Endothelial cell of umbilical vein (primary cell): Measurements from ENCODE around the gene BUD13. TPM values are rescaled to one million over a fixed set of nuclear protein-coding genes. Genes with fewer than 3 reads are reported as not detected.

Experiments used
- BruUV-seq: library from RNA; stranded (reverse); fragments of 400-500 nt; replicated peaks from 2 replicates; lab custom pipeline; 2021; lab: Mats Ljungman, UMichigan
- CTCF ChIA-PET: fragments of 300-600, 350-600 bp; sonication (Branson Sonifier 250); formaldehyde crosslinking; loops from one replicate; lab custom pipeline; 2021; ENCODE audit warnings: antibody characterized with exemption, inconsistent platforms; lab: Charles Lee
- POLR2A ChIA-PET: fragments of 300-600, 350-600 bp; sonication (Branson Sonifier 250); formaldehyde crosslinking; loops from one replicate; lab custom pipeline; 2021; ENCODE audit warnings: antibody characterized with exemption, inconsistent platforms; lab: Charles Lee
- DNase-seq: peaks from one replicate; pipeline ENCODE4 v3.0.0-alpha.2; 2011; ENCODE audit warnings: low read depth, low spot score
- FAIRE-seq: peaks from 2 replicates; lab custom pipeline; 2011; peaks lifted over from hg19 to GRCh38; lab: Jason Lieb, UNC
- H2AFZ ChIP-seq: 2 replicates; pipeline ENCODE4 v1.6.0; 2012; ENCODE audit warnings: low read depth, low read length, control low read depth, inconsistent platforms
- H3K27ac ChIP-seq: 2 replicates; pipeline ENCODE4 v1.5.1; 2011; ENCODE audit warnings: low read depth, mild to moderate bottlenecking, control low read depth, low read length, moderate library complexity; ENCODE audit not compliant: insufficient read depth
- H3K27me3 ChIP-seq, 2 experiments: 2 replicates each; pipeline versions ENCODE4 v1.6.0 to v1.6.1; 2011; ENCODE audit warnings: low read length in 2 of 2, mixed read lengths in 1 of 2; ENCODE audit not compliant: control insufficient read depth in 2 of 2, insufficient read depth in 2 of 2
- H3K36me3 ChIP-seq, 2 experiments: 2 replicates in 1 of 2; 3 replicates in 1 of 2; pipeline ENCODE4 v1.5.1; 2011; ENCODE audit warnings: low read length in 2 of 2, mild to moderate bottlenecking in 1 of 2, moderate library complexity in 1 of 2; ENCODE audit not compliant: control insufficient read depth in 2 of 2, insufficient read depth in 2 of 2; ENCODE audit errors: extremely low read depth in 1 of 2
- H3K4me1 ChIP-seq: 3 replicates; pipeline ENCODE4 v1.5.1; 2011; ENCODE audit warnings: mild to moderate bottlenecking, low read length; ENCODE audit not compliant: control insufficient read depth, insufficient read depth; ENCODE audit errors: extremely low read depth
- H3K4me2 ChIP-seq: 2 replicates; pipeline ENCODE4 v1.6.1; 2011; ENCODE audit warnings: low read length, control low read depth, mixed read lengths; ENCODE audit not compliant: insufficient read depth
- H3K4me3 ChIP-seq, 3 experiments: fragments of 200-600 bp in 1 of 3; sonication (generic), shearing (Covaris generic) in 1 of 3; replicated peaks in 1 of 3; 2 replicates each; pipeline ENCODE4 v1.5.1; 2011 to 2016; ENCODE audit warnings: control low read depth in 3 of 3, low read length in 3 of 3, mild to moderate bottlenecking in 2 of 3, inconsistent platforms in 1 of 3, low read depth in 1 of 3, moderate library complexity in 1 of 3; ENCODE audit not compliant: insufficient read depth in 1 of 3
- H3K79me2 ChIP-seq: 2 replicates; pipeline ENCODE4 v1.6.0; 2012; ENCODE audit warnings: low read length, inconsistent platforms; ENCODE audit not compliant: control insufficient read depth, insufficient read depth
- H3K9ac ChIP-seq: replicated peaks from 2 replicates; pipeline ENCODE3; 2011; ENCODE audit warnings: low read length, control low read depth; ENCODE audit not compliant: insufficient read depth; ENCODE audit errors: extremely low read depth
- H3K9me1 ChIP-seq: replicated peaks from 3 replicates; pipeline ENCODE4 v1.6.0; 2011; ENCODE audit warnings: mild to moderate bottlenecking, low read length; ENCODE audit not compliant: control insufficient read depth, insufficient read depth; ENCODE audit errors: extremely low read depth
- H3K9me3 ChIP-seq: replicated peaks from 2 replicates; pipeline ENCODE4 v1.5.1; 2012; ENCODE audit warnings: low read length, inconsistent platforms; ENCODE audit not compliant: control insufficient read depth, insufficient read depth
- H4K20me1 ChIP-seq: replicated peaks from 2 replicates; pipeline ENCODE3; 2011; ENCODE audit warnings: mild to moderate bottlenecking, low read length; ENCODE audit not compliant: control insufficient read depth, insufficient read depth; ENCODE audit errors: extremely low read depth
- FOS ChIP-seq: IDR thresholded peaks from 2 replicates; pipeline ENCODE4 v1.6.1; 2011; ENCODE audit warnings: mild to moderate bottlenecking, low read length, moderate library complexity, borderline replicate concordance; ENCODE audit not compliant: insufficient read depth
- GATA2 ChIP-seq: IDR thresholded peaks from 2 replicates; pipeline ENCODE4 v1.7.0; 2011; ENCODE audit warnings: low read depth, mild to moderate bottlenecking, moderate library complexity, mixed read lengths, low read length; ENCODE audit not compliant: insufficient read length, insufficient read depth
- JUN ChIP-seq: IDR thresholded peaks from 2 replicates; pipeline ENCODE4 v1.6.1; 2011; ENCODE audit warnings: borderline replicate concordance, low read depth; ENCODE audit not compliant: insufficient read length, insufficient read depth
- POLR2A ChIP-seq: IDR thresholded peaks from 2 replicates; pipeline ENCODE4 v1.6.1; 2012; ENCODE audit warnings: low read depth, mild to moderate bottlenecking, control low read depth, low read length
- dilution Hi-C: fragments of 300-500 bp; cut with MboI; formaldehyde crosslinking; loops from one replicate; pipeline ENCODE4 v1.15.0; 2019; ENCODE audit warnings: low sequenced_read_pairs; ENCODE audit not compliant: extremely low pct_ligation_motif_present
- intact Hi-C: fragments of 100-400 bp; cut with micrococcal nuclease; formaldehyde crosslinking; loops from one replicate; pipeline ENCODE4 v1.10.0; 2022
- polyA plus RNA-seq, 4 experiments: library from polyadenylated mRNA; depleted of rRNA in 3 of 4; stranded (reverse) in 3 of 4; unstranded in 1 of 4; fragments of >200 nt; gene quantifications; 2 replicates each; pipeline versions ENCODE4 v1.2.1 to v1.2.3, GENCODE V29; 2011 to 2012; ENCODE audit warnings: missing spikeins in 1 of 4
- total RNA-seq: library from RNA; stranded (reverse); gene quantifications from 2 replicates; pipeline ENCODE4 v1.2.3, GENCODE V29; 2021
- TF ChIP-seq, protein P1 (sequence below), 2 donors: IDR thresholded peaks; 1 replicate in 1 of 2; 2 replicates in 1 of 2; pipeline ENCODE4 v1.5.1; 2011; ENCODE audit warnings: low read length in 2 of 2, mild to moderate bottlenecking in 2 of 2, moderate library complexity in 2 of 2, control low read depth in 1 of 2, inconsistent platforms in 1 of 2, low read depth in 1 of 2; ENCODE audit not compliant: insufficient read depth in 1 of 2; ENCODE audit errors: extremely low read depth in 1 of 2

BUD13 gene
- total and polyA plus RNA-seq, 2 donors (not counting 3 experiments of a cell fraction or from before 2014, with no cell fraction given): 18.8 to 21.8 TPM

GRCh38 chr11:116822575-116822974, 49.8 kb upstream of the BUD13 start:
- dilution Hi-C loops (no loop called here), intact Hi-C loops (no loop called here)
- H3K4me1 ChIP-seq: no peaks in the 10 kb centered on the region
- no peak overlapping the region for H3K4me2 ChIP-seq
- ChIA-PET POLR2A (no interaction called here), CTCF (interaction anchor here (3.6 to 3.7 kb wide), 2 partner anchors 14 to 32 kb away, joined by 22 to 30 read pairs; partner anchors contain the start of genes APOA1 and APOA5)
- no peak for DNase-seq
- no peak for FAIRE-seq
- H3K9me1 ChIP-seq: no peaks in the 10 kb centered on the region
- H3K9me3 ChIP-seq: no peaks in the 10 kb centered on the region
- H3K79me2 ChIP-seq: no peaks in the 10 kb centered on the region
- no peak overlapping the region for H3K9ac ChIP-seq
- H3K27me3 ChIP-seq: no peaks in the 10 kb centered on the region
- no peaks in the 10 kb centered on the region for H4K20me1 ChIP-seq
- no peak overlapping the region for H2AFZ ChIP-seq
- no peak overlapping the region for H3K27ac ChIP-seq
- no peaks in the 10 kb centered on the region for H3K36me3 ChIP-seq
- no TSS peak for BruUV-seq
- TF ChIP-seq JUN (no peak), GATA2 (no peak), FOS (no peak), POLR2A (no peak)
- TF ChIP-seq, protein P1, sequence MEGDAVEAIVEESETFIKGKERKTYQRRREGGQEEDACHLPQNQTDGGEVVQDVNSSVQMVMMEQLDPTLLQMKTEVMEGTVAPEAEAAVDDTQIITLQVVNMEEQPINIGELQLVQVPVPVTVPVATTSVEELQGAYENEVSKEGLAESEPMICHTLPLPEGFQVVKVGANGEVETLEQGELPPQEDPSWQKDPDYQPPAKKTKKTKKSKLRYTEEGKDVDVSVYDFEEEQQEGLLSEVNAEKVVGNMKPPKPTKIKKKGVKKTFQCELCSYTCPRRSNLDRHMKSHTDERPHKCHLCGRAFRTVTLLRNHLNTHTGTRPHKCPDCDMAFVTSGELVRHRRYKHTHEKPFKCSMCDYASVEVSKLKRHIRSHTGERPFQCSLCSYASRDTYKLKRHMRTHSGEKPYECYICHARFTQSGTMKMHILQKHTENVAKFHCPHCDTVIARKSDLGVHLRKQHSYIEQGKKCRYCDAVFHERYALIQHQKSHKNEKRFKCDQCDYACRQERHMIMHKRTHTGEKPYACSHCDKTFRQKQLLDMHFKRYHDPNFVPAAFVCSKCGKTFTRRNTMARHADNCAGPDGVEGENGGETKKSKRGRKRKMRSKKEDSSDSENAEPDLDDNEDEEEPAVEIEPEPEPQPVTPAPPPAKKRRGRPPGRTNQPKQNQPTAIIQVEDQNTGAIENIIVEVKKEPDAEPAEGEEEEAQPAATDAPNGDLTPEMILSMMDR (IDR thresholded peaks at IDR 0.05; ENCODE audit: extremely low read depth in 1 of 2, insufficient read depth in 1 of 2, low read depth in 1 of 2, low read length in 2 of 2): no peak
- H3K4me3 ChIP-seq: no peak overlapping the region
